ENCODE measurements around the gene TPM4.
A peak's percentile ranks its signal among the peaks of the same experiment; 100 is the strongest.
"Not testable (repeated sequence)": the region's sequence is repeated elsewhere in the genome, so short reads cannot be mapped to it uniquely, and the experiment has no call there.

Gene TPM4

GRCh38 chr19:16076958-16077611, 790 bp downstream of the TPM4 start:
- no peak for DNase-seq (ENCODE audit: low read depth)

GRCh38 chr19:16077984-16078758, 1.9 kb downstream of the TPM4 start:
- peak overlapping the region; percentile 73 for H3K4me3 ChIP-seq (ENCODE audit: low read depth, low read length)
- TF ChIP-seq CTCF (IDR thresholded peaks at IDR 0.05; ENCODE audit: insufficient read depth, low read depth, low read length, missing control alignments), result no peak
- peak; percentile 74 for DNase-seq (ENCODE audit: low read depth)

More at GRCh38 chr19:16076958-16077611, 790 bp downstream of the TPM4 start:
- no peak for TF ChIP-seq CTCF (IDR thresholded peaks at IDR 0.05; ENCODE audit: insufficient read depth, low read depth, low read length, missing control alignments)
- H3K4me3 ChIP-seq (ENCODE audit: low read depth, low read length), result peak overlapping the region; percentile 73

- peak overlapping the region; percentile 73 for H3K4me3 ChIP-seq (ENCODE audit: low read depth, low read length)
- TF ChIP-seq CTCF (IDR thresholded peaks at IDR 0.05; ENCODE audit: insufficient read depth, low read depth, low read length, missing control alignments), result no peak
- DNase-seq (ENCODE audit: low read depth), result peak; percentile 95
These were observed 2.7 kb downstream of the TPM4 start for GRCh38 chr19:16078759-16079707.

GRCh38 chr19:16084067-16084685, 7.9 kb downstream of the TPM4 start:
- no peak for DNase-seq (ENCODE audit: low read depth)
- TF ChIP-seq CTCF (IDR thresholded peaks at IDR 0.05; ENCODE audit: insufficient read depth, low read depth, low read length, missing control alignments), result no peak
- no peak overlapping the region for H3K4me3 ChIP-seq (ENCODE audit: low read depth, low read length)

- no peak for TF ChIP-seq CTCF (IDR thresholded peaks at IDR 0.05; ENCODE audit: insufficient read depth, low read depth, low read length, missing control alignments)
- no peak for DNase-seq (ENCODE audit: low read depth)
- no peak overlapping the region for H3K4me3 ChIP-seq (ENCODE audit: low read depth, low read length)
These were observed 8.8 kb downstream of the TPM4 start for GRCh38 chr19:16085115-16085514.

- DNase-seq (ENCODE audit: low read depth), result not testable (repeated sequence)
These were observed 11.1 kb downstream of the TPM4 start for GRCh38 chr19:16087404-16087803.

More at GRCh38 chr19:16087404-16087803, 11.1 kb downstream of the TPM4 start:
- not testable (repeated sequence) for H3K4me3 ChIP-seq (ENCODE audit: low read depth, low read length)

Data from GM12865 (cell line).